HepG2 (cell line): ENCODE data around the gene RALB. TPM values are rescaled to one million over a fixed set of nuclear protein-coding genes. Genes with fewer than 3 reads are reported as not detected.

Experiments
- ATF7-NPFF ChIP-seq: sonication (generic); formaldehyde crosslinking; IDR thresholded peaks from 2 replicates; pipeline ENCODE4 v1.8.1; 2023; ENCODE audit warnings: mild to moderate bottlenecking, low read depth, missing genetic modification reagents, moderate library complexity
- FOSL2 ChIP-seq: sonication (generic); formaldehyde crosslinking; IDR thresholded peaks from 2 replicates; pipeline ENCODE4 v1.4.0; 2020; ENCODE audit warnings: missing genetic modification reagents
- FOXK1 ChIP-seq: sonication (generic); formaldehyde crosslinking; IDR thresholded peaks from 2 replicates; pipeline ENCODE4 v1.4.0; 2020; ENCODE audit warnings: low read depth, missing genetic modification reagents, borderline replicate concordance
- KAT2B ChIP-seq: fragments of 150-350 bp; IDR thresholded peaks from 2 replicates; pipeline ENCODE4 v1.6.1; 2014; ENCODE audit warnings: low read depth, low read length, borderline replicate concordance
- KDM1A ChIP-seq: IDR thresholded peaks from 2 replicates; pipeline ENCODE4 v1.6.1; 2016; ENCODE audit warnings: missing compliant biosample characterization
- KDM2A ChIP-seq: sonication (generic); formaldehyde crosslinking; IDR thresholded peaks from 2 replicates; pipeline ENCODE4 v1.4.0; 2020; ENCODE audit warnings: low read depth, missing genetic modification reagents, borderline replicate concordance
- NFYC ChIP-seq: IDR thresholded peaks from 2 replicates; pipeline ENCODE4 v1.6.1; 2016; ENCODE audit warnings: missing genetic modification reagents, missing compliant biosample characterization
- ZNF430 ChIP-seq: sonication (generic); formaldehyde crosslinking; IDR thresholded peaks from 2 replicates; pipeline ENCODE4 v1.9.0; 2021; ENCODE audit warnings: mild to moderate bottlenecking, missing genetic modification reagents
- polyA plus RNA-seq, 8 experiments: library from polyadenylated mRNA; depleted of rRNA in 3 of 8; stranded (reverse) in 7 of 8; unstranded in 1 of 8; fragments of >200 nt; fragmentation: Illumina TruSeq in 4 of 8; extraction: Trizol in 4 of 8; gene quantifications; 2 replicates each; pipeline versions ENCODE4 v1.2.1 to v1.2.3, GENCODE V29; 2011 to 2016; ENCODE audit warnings: low read depth in 4 of 8, missing spikeins in 1 of 8, mixed read lengths in 1 of 8; ENCODE audit not compliant: insufficient read depth in 1 of 8
- total RNA-seq, 5 experiments: library from RNA; depleted of rRNA; stranded (reverse); fragments of >200 nt; fragmentation: Illumina TruSeq; extraction: Trizol; gene quantifications; 2 replicates each; pipeline ENCODE4 v1.2.3, GENCODE V29; 2016; ENCODE audit warnings: low read depth in 1 of 5
- TF ChIP-seq, protein P1 (sequence below): sonication (generic); formaldehyde crosslinking; IDR thresholded peaks from 2 replicates; pipeline ENCODE4 v1.4.0; 2020; ENCODE audit warnings: mild to moderate bottlenecking, low read depth, missing genetic modification reagents
- TF ChIP-seq, protein P2 (sequence below): sonication (generic); formaldehyde crosslinking; IDR thresholded peaks from 2 replicates; pipeline ENCODE4 v1.5.0; 2020; ENCODE audit warnings: missing genetic modification reagents
- TF ChIP-seq, protein P3 (sequence below): sonication (generic); formaldehyde crosslinking; IDR thresholded peaks from 2 replicates; pipeline ENCODE4 v1.4.0; 2020; ENCODE audit warnings: missing genetic modification reagents
- TF ChIP-seq, protein P4 (sequence below): sonication (generic); formaldehyde crosslinking; IDR thresholded peaks from 2 replicates; pipeline ENCODE4 v1.8.1; 2023; ENCODE audit warnings: mild to moderate bottlenecking, moderate library complexity, missing genetic modification reagents
- TF ChIP-seq, protein P5 (sequence below): sonication (generic); formaldehyde crosslinking; IDR thresholded peaks from 2 replicates; pipeline ENCODE4 v1.5.1; 2020; ENCODE audit warnings: missing genetic modification reagents, mild to moderate bottlenecking, borderline replicate concordance
- TF ChIP-seq, protein P6 (sequence below): IDR thresholded peaks from 2 replicates; pipeline ENCODE4 v1.6.1; 2012; ENCODE audit warnings: inconsistent platforms

RALB gene
- total and polyA plus RNA-seq, 2 of the 13 experiments (the other 11 are each of a cell fraction or from before 2014, with no cell fraction given), result 37.8 to 43.2 TPM

DNA sequence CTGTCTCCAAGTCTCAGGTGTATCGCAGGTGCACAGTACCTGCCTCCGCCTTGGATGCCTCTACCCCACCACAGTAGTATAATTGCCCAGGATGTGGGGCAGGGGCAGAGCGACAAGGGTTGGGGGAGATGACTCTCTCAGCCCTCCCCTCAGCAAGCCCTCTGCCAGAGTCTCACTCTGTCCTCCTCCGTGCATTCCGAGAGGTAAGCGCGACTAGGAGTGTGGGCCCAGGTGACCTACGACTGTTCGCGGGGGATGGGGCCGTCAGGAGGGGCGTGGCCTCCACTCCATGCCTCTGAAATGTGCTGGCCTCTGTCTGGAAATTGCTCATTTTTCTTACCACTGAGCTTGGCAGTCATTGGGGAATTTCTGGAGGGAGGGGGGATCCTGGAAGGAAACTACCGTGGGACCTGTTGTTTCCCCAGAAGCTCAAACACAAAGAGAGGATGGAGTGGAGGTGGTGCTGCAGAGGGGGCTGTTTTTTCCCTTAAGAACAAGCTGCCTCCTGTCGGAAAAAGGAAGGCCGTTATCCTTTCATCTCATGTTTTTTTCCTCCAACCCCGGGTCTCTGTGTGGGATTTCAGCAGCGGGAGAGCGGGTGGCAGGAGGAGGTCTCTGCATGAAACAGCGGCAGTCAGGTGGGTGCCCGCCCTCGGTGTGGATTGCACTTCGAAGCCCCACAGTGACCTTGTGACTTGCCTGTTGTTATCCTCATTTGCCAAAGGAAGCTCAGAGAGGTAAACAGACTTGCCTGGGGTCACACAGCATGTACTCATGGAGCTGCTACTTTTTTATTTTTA is 13.0 kb upstream of the RALB start (continued):
- no peak for TF ChIP-seq ATF7-NPFF
- TF ChIP-seq, protein P1, sequence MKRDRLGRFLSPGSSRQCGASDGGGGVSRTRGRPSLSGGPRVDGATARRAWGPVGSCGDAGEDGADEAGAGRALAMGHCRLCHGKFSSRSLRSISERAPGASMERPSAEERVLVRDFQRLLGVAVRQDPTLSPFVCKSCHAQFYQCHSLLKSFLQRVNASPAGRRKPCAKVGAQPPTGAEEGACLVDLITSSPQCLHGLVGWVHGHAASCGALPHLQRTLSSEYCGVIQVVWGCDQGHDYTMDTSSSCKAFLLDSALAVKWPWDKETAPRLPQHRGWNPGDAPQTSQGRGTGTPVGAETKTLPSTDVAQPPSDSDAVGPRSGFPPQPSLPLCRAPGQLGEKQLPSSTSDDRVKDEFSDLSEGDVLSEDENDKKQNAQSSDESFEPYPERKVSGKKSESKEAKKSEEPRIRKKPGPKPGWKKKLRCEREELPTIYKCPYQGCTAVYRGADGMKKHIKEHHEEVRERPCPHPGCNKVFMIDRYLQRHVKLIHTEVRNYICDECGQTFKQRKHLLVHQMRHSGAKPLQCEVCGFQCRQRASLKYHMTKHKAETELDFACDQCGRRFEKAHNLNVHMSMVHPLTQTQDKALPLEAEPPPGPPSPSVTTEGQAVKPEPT, result no peak
- TF ChIP-seq, protein P2, sequence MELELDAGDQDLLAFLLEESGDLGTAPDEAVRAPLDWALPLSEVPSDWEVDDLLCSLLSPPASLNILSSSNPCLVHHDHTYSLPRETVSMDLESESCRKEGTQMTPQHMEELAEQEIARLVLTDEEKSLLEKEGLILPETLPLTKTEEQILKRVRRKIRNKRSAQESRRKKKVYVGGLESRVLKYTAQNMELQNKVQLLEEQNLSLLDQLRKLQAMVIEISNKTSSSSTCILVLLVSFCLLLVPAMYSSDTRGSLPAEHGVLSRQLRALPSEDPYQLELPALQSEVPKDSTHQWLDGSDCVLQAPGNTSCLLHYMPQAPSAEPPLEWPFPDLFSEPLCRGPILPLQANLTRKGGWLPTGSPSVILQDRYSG (CRISPR knock-in tag), result no peak
- peak; percentile 11; the same call in 1 of the 2 replicates for TF ChIP-seq KDM2A (CRISPR knock-in tag)
- no peak for TF ChIP-seq FOXK1 (CRISPR knock-in tag)
- TF ChIP-seq, protein P3, sequence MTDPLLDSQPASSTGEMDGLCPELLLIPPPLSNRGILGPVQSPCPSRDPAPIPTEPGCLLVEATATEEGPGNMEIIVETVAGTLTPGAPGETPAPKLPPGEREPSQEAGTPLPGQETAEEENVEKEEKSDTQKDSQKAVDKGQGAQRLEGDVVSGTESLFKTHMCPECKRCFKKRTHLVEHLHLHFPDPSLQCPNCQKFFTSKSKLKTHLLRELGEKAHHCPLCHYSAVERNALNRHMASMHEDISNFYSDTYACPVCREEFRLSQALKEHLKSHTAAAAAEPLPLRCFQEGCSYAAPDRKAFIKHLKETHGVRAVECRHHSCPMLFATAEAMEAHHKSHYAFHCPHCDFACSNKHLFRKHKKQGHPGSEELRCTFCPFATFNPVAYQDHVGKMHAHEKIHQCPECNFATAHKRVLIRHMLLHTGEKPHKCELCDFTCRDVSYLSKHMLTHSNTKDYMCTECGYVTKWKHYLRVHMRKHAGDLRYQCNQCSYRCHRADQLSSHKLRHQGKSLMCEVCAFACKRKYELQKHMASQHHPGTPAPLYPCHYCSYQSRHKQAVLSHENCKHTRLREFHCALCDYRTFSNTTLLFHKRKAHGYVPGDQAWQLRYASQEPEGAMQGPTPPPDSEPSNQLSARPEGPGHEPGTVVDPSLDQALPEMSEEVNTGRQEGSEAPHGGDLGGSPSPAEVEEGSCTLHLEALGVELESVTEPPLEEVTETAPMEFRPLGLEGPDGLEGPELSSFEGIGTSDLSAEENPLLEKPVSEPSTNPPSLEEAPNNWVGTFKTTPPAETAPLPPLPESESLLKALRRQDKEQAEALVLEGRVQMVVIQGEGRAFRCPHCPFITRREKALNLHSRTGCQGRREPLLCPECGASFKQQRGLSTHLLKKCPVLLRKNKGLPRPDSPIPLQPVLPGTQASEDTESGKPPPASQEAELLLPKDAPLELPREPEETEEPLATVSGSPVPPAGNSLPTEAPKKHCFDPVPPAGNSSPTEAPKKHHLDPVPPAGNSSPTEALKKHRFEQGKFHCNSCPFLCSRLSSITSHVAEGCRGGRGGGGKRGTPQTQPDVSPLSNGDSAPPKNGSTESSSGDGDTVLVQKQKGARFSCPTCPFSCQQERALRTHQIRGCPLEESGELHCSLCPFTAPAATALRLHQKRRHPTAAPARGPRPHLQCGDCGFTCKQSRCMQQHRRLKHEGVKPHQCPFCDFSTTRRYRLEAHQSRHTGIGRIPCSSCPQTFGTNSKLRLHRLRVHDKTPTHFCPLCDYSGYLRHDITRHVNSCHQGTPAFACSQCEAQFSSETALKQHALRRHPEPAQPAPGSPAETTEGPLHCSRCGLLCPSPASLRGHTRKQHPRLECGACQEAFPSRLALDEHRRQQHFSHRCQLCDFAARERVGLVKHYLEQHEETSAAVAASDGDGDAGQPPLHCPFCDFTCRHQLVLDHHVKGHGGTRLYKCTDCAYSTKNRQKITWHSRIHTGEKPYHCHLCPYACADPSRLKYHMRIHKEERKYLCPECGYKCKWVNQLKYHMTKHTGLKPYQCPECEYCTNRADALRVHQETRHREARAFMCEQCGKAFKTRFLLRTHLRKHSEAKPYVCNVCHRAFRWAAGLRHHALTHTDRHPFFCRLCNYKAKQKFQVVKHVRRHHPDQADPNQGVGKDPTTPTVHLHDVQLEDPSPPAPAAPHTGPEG (CRISPR knock-in tag), result no peak
- no peak for TF ChIP-seq ZNF430 (CRISPR knock-in tag)
- TF ChIP-seq KAT2B, result no peak
- TF ChIP-seq, protein P4, sequence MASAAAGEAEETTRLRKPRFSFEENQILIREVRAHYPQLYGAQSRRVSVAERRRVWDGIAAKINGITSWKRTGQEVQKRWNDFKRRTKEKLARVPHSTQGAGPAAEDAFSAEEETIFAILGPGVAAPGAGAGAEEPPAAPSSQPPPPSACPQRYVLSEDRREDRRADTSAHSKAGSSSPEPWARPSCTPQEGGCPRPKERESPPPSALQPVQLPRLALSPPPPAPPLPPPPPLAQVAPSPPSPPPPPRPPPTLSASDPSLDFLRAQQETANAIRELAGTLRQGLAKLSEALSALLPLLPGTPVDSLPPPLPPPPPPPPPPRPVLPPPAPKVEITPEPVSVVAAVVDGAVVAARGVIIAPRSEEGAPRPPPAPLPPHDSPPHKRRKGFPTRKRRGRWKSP, result no peak
- TF ChIP-seq, protein P5, sequence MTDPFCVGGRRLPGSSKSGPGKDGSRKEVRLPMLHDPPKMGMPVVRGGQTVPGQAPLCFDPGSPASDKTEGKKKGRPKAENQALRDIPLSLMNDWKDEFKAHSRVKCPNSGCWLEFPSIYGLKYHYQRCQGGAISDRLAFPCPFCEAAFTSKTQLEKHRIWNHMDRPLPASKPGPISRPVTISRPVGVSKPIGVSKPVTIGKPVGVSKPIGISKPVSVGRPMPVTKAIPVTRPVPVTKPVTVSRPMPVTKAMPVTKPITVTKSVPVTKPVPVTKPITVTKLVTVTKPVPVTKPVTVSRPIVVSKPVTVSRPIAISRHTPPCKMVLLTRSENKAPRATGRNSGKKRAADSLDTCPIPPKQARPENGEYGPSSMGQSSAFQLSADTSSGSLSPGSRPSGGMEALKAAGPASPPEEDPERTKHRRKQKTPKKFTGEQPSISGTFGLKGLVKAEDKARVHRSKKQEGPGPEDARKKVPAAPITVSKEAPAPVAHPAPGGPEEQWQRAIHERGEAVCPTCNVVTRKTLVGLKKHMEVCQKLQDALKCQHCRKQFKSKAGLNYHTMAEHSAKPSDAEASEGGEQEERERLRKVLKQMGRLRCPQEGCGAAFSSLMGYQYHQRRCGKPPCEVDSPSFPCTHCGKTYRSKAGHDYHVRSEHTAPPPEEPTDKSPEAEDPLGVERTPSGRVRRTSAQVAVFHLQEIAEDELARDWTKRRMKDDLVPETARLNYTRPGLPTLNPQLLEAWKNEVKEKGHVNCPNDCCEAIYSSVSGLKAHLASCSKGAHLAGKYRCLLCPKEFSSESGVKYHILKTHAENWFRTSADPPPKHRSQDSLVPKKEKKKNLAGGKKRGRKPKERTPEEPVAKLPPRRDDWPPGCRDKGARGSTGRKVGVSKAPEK (CRISPR knock-in tag), result peak; percentile 78; the same call in 1 of the 2 replicates
- TF ChIP-seq, protein P6, sequence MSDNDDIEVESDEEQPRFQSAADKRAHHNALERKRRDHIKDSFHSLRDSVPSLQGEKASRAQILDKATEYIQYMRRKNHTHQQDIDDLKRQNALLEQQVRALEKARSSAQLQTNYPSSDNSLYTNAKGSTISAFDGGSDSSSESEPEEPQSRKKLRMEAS, result peak; percentile 7
- peak; percentile 40; the same call in 1 of the 2 replicates for TF ChIP-seq KDM1A (CRISPR knock-in tag)
- no peak for TF ChIP-seq NFYC
- 0 out of 2 replicates have a peak, but pooled peaks have one; percentile 12 for TF ChIP-seq FOSL2
